SHP77 (cell line): Measurements from ENCODE around the gene LIMS1.
"Not testable (repeated sequence)": the region's sequence is repeated elsewhere in the genome, so short reads cannot be mapped to it uniquely, and the experiment has no call there.

Experiments
- DNase-seq, 2 experiments: peaks; one replicate each; lab custom pipeline; 2025; lab: John Stamatoyannopoulos, UW

The LIMS1 gene

DNA sequence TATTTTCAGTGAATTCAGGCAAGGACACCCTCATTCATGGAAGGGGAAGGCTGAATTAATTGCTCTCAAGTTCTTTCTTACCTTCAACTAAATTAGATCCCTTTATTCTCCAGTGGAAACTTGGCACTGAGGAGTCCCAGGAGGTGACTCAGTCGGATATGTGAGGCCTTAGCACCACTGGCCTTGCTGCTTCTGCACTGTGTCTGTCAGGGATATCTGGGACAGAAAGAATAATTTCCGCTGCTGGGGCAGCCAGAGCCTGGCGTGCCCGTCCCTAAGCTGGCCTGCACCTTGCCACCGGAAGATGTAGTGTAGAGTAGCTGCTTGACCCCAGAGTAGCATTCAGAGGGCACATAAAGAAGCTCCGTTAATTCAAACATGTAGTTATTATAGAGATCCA, 53.4 kb downstream of the LIMS1 start:
- DNase-seq: no peak

DNA sequence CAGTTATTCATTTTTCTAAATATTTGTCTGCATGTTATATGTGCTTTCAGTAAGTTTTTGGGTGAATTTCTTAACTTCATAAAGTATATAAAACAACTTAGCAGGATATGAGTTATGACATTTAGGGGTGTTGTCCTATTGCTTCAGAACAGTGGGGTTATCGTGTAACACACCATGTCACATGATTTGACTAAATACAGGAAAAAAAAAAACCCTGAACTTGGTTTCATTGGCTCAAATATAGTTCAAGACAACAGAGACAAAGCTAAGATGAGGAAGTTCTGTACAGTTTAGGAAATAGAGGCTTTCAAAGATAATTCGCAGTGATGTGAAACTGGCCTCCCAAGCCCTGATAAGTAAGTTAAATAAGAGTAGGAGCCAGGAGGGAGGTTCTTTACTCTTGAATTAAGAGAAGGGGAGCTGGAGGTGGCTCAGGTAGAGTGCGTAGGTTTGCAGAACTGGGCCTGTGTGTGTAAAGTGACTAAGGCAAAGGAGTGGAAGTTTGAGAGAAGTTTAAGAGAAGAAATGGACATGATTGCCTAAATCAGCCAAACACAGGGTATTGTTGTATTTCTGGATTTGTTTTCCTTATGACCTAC, 53.9 kb downstream of the LIMS1 start:
- DNase-seq: no peak

DNA sequence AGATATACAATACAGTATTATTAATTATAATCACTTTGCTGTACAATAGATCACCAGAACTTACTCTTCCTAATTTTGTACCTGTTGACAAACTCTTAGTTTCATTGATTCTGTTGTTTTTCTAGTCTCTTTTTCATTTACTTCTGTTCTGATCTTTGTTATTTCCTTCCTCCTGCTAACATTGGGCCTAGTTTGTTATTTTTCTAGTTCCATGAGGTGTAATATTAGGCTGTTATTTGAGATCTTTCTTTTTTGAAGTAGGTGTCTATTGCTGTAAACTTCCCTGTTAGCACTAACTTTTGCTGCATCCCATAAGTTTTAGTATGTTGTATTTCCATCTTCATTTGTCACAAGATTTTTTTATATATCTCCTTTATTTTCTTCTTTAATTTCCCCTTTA, 55.1 kb downstream of the LIMS1 start:
- DNase-seq: no peak

DNA sequence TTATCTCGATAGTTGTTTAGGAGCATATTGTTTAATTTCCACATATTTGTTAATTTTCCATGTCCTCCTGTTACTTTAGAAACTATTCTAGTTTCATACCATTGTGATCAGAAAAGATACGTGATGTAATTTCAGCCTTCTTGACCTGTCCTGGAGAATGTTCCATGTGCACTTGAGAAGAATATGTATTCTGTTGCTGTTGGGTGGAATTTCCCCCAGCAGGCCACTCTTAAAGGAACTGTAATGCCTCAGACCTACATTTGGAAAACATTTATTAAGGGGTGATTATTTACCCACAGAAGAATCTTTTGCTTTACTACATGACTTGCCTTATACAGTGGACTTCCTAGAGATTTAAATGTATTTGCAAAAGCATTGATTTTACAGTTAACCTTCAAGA, 55.5 kb downstream of the LIMS1 start:
- no peak for DNase-seq

DNA sequence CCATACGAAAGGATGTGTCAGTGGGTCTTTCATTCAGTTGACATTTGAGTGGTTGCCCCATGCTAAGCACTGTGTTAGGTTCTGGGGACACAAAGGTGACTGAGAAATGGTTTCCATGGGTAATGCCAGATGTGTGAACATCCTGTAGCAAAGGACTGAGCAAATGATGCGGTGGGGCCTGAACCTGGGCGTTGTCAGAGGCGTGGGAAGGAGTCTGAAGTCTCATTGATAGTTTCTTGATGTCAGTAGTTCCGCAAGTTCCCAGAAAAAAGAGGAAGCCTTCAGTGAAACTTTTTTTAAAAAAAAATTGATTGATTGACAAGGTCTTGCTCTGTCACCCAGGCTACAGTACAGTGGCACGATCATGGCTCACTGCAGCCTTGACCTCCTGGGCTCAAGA, 56.9 kb downstream of the LIMS1 start:
- DNase-seq: no peak

DNA sequence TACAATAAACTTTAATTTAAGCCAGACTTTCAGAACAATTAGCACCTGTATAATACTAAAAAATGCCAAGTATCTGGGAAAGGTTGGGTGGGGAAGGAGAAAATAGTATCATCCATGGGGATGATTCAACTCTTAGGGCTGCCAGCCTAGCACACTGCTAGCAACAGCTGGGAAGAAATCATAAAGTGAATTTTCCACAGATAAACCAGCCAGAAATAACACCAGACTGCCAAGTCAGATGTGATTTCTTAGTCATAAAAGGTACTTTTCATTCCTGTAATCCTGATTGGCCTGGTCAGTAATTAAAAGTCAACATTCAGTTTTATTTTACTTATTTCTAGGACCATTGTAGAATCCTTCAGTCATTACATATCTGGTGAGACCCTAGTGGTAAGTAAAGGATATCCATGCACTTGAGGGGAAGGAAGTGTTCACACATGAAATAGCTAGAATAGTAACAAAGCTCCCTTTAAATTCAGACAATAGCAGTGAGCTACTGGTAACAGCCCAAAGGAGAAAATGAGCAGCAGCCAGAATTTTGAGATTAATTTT, 59.4 kb downstream of the LIMS1 start:
- DNase-seq: no peak

DNA sequence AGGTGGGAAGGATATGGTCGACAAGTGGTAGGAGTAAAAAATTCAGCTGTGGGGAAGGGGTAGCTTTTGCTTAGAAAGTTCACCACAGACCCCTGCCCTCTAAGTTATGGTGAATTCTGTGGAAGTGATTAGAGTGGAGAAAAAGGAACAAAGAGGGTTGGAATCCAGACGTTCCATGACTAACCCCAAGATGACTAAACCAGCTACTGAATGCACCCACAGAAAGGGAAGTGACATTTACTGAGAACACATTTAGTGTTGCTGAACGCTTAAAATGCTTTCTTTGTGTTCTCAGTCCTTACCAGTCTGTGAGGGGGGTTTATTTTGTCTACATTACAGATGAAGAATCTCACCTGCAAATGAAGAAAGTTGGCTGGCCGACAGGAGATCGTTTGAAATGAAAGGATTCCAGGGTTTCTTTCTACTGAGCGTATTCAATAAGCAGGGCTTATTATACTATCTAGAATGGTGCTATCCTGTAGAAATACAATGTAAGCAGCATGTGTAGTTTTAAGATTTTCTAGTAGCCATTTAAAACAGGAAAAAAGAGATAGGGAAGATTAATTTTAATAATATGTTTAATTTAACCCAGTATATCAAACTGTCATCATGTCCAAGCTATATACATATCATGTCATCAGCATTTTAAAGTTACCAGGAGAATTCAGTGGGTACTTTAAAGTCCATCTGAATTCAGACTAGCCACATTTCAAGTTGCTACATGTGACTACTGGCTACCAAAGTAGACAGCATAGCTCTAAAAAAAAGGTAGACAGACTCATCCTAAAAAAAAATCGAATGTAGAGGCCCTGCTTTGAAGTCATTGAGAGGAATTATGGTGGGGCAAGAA, 60.1 kb downstream of the LIMS1 start:
- no peak for DNase-seq

DNA sequence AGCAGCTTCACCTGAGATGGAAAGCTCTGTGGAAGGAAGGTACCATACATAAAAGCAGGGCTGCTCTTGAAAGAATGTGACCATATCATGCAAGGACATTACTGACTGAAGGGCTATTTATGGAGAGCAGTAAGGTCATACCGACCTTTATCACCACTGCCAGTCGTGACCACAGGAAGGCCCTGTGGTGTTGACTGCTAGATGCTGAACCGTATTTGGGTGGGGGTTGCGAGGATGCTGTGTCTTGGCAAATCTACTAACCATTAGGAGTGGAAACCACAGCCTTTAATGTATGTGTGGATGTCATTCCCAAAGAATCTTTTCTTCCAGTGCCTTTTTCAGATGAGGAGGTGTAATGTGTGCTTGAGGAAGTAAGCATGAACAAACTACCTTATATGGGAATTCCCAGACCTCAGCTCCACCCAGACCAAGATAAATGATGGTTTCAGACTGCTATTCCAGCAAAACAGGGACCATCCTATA, 60.8 kb downstream of the LIMS1 start:
- DNase-seq: no peak

DNA sequence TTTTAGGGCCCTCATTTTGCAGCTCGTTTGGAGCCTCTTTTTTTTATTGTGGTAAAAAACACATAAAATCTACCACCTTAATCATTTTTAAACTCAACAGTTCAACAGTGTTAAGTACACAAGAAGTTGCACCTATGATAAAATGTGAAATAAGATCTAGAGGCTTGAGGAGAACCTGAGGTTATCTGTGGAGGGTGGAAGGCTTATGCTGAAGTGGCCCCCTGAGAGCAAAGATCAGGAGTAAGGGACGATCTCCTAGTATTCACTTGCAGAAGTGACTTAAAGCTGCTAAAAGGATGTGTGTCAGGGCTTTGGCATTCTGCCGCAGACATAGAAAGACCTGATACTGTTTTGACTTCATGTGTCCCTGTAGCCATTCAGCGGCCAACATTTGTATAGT, 61.5 kb downstream of the LIMS1 start:
- not testable (repeated sequence) for DNase-seq

DNA sequence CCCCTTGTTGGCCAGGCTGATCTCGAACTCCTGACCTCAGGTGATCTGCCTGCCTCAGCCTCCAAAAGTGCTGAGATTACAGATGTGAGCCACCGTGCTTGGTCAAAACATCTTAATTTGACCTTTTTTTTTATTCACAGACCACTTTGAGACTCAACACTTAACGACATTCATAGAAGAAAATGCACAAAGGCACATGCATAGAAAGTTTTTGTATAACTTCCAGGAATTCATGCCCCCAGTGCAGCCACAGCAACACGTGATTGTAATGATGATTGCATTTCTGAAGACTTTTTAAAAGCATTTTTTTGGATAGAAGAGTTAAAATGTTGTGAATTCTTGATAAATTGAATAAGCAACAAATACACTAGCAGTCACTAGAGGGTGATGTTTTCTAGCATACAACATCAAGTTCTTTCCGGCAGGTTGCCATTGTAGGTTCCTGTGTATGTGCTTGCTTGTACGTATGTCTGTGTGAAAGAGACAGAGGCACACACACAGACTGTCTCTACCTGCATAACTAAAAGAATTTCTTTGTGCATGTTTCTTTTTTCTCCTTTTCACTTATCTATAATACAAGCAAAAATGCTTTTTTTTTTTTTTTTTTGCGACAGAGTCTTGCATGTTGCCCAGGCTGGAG, 63.0 kb downstream of the LIMS1 start:
- not testable (repeated sequence) for DNase-seq

DNA sequence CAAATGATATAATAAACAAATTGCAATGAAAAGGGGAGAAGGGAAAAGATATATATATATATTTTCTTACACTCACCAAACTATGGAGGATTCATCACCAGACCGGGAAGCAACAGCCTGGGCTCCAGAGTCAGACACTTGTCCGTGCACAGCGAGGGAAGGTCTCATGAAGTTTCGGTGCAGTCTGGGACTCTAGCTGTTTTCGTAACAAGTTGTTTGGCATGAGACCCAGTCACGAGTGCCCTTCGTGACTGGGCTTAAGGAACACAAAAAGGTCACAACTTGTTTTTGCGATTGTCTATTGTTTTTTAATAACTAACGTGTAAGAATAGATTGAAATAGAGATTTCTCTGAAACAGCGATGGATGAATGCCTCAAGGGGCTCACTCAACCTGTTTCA, 66.9 kb downstream of the LIMS1 start:
- not testable (repeated sequence) for DNase-seq

DNA sequence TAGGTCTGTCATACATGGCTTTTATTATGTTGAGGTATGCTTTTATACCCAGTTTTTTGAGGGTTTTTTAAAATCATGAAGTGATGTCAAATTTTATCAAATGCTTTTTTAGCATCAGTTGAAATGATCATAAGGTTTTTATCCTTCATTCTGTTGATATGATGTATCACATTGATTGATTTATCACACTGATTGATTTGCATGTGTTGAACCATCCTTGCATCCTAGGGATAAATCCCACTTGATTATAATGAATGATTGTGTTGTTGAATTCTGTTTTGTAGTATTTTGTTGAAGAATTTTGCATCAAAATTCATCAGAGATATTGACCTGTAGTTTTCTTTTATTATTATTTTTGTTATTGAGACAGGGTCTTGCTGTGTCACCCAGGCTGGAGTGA, 68.2 kb downstream of the LIMS1 start:
- no peak for DNase-seq

DNA sequence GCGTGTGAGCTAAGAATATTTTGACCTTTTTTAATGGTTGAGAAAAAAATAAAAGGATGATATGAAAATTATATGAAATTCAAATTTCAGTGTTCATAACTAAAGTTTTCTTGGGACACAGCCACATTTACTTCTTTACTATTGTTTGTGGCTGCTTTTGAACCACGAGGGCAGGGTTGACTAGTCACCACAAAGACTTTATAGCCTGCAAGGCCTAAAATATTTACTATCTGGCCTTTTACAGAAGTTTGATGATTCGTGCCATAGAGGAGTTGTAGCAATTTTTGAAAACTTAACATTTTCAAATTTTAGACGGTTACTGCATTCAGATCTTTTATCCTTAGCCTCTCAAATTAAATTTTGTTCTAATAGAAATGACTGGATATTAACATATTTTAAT, 69.9 kb downstream of the LIMS1 start:
- no peak for DNase-seq

DNA sequence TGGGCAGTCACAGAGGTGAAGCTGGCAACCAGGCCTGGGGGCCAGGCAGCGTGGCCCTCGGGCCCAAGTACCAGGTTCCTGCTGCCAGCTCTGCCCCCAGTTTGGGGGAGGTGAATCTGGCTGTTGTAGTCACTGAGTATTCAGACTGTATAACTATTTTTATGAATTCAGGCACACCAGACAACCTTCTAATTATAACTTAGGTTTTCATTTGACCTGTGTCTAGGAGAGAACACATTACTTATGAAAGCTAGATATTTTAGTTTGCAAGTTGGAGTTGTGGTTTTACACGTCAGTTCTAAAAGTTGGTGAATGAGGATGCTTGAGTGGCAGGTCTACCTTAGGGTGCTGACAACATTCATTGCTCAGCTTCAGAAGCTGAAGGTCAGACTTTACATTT, 71.7 kb downstream of the LIMS1 start:
- DNase-seq: no peak

DNA sequence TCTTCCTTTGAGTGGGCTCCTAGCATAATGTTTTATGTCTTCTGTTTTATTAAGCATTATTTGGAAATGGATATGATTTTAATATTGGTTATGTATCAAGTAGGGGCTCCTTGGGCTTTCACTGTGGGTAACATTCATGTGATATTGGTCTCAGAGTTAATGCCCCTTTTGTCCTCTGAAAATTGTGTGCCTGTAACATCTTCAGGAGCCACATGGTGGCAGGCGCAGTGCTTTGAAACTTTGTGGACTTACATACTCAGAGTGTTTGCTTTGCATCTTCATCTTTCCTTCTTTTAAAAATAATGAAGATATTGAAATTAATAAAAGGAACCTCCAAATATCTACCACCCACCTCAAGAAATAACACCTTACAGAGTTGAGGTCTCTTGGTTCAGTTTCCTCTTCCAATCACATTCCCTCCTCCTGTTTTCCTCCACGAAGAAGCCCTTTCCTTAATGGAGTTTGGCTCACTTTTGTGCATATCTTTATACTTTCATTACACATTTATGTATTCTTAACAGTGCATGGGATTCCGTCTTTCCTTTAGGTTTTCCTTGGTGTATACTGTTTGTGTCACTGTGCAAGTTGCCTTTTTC, 73.5 kb downstream of the LIMS1 start:
- peak; percentile 32 to 35 for DNase-seq

DNA sequence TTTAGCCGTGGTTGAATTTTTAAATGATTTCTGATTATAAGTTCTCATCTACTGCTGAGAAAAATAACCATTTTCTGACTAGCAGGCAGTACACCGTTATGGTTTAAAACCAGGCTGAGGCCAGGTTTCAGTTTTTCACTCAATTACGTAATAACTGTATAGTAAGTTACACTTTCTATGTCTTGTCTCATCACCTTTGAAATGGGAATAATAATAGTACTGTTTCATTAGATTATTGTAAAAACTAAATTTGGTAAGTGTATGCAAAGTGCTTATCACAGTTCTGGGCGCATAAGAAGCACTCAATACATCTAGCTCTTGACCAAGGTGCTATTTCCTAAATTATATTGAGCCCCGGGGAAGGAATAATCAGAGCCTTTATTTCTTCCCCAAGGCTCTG, 76.8 kb downstream of the LIMS1 start:
- DNase-seq: no peak

DNA sequence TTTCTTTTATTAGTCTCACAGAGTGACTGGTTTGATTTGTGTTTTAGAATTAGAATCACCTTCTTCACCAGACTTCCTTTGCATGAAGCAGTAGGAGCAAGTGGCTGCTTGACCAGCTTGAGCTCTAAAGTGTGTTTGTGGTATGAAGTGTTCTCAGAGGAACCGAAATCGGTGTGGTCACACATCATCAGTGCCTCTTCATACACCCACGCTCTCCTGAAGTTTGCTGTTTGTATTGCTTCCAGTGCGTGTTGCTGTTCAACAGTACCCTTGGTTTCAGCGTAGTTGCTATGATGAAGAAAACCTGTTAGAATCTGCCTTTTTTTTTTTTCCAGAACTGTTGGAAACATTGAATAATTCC, 77.9 kb downstream of the LIMS1 start:
- DNase-seq: no peak

DNA sequence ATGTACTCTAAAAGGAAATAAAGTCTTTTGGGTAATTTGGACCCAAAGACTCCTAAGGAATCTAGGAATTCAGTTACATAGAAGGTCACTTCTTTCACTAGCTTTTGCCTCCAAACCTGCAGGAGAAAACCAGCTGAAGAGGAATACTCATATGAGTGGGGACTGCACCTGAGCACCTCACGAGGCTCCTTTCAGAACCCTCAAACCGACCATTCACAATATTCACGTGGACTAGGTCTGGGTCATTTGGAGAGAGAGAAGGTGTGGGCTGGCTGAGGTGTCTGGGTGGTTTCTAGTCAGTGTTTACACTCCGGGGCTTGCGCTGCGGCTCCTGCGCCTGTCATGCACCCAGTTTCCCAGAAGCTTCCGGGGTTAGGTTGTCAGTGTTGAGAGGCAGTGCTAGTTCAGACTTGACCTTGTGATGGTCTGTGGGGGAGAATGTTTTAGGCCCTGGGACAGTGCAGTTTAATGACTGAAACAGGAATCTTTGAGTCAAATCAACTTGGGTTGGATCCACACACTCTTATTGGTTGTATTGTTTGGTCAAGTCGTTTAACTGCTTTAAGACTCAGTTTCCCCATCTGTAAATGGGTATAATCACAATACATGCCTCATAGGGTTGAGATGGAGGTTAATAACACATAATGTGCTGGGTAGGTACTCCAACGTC, 78.4 kb downstream of the LIMS1 start:
- no peak for DNase-seq

DNA sequence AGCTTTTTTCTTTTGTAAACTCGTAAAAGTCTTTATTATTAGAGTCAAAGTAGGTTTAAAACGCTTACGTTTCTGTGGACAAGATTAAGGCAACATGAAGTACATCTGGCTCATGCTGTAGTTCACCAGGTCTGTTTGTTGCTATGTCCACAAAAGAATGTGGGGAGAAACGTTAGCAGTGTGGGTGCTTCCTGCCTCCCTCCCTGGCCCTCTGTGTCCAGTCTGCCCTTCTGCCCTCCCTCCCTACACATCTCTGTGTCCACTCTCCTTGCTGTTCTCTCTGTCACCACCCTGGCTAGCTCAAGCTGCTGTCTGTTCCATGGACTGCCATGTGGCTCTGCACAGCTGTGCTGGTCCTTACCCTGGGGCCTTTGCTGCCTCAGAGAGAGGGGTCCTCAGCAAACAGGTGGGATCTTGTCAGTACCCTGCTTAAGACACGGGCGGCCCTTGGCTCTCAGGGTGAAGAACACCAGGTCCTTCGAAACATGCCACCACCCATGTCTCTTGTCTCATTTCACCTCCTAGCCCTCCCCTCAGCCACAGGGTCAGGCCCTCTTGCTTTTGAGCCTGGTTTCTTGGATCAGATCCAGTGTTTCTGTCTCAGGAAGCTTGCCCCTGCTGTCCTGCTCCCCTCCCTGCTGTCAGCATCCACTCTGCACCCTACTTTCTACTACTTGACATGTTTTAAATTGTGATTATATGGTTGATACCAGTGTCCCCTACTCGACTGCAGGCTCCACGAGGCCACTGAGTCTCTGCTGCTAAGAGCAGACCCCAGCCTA, 79.2 kb downstream of the LIMS1 start:
- DNase-seq: no peak

DNA sequence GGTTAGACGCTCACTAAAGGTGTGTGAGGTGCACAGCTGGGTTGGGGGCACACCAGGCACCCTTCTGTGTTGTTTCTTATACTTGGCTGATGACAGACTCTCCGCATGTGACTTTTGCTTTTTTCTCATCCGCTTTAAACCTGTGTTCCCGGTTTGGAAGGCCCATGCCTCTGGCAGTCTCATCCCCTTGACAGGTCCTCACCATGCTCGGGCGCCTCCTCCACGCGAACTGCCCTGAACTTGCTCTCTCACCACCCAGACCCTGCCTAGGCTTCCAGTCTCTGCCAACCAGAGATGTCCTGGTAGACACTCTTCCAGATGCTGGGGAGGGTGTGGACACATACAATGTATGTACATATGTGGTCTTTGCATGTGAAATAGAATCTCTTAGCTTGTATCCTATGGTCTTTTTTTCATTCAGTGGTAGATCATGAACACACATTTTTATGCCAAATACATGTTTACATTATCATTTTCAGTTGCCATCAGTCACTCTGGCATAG, 79.8 kb downstream of the LIMS1 start:
- DNase-seq: no peak

DNA sequence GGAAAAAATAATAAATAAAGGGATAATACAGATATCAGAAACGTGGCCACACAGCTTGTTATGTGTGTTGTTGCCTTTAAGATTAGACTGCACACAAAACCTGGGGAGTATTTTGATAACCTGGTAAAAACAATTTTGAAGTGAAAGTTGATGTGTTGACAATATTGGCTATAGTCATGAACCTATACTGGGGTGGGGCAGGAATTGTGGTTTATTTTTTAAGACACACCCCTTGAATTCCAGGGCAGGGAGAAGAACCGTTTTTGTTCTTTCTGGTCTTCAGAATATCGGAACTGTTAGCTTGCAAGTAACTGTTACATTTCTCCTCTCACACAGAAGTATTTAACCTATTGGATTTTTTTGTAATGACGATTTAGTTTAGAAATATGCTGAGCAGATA, 80.4 kb downstream of the LIMS1 start:
- no peak for DNase-seq
